HepG2 (cell line): ENCODE measurements around the gene CREB1. TPM values are rescaled to one million over a fixed set of nuclear protein-coding genes. Genes with fewer than 3 reads are reported as not detected.

ENCODE experiments used
- ATAD3A ChIP-seq: sonication (generic); formaldehyde crosslinking; IDR thresholded peaks from 2 replicates; pipeline ENCODE4 v1.4.0; 2020; ENCODE audit warnings: missing genetic modification reagents
- CBFB ChIP-seq: sonication (generic); formaldehyde crosslinking; IDR thresholded peaks from 2 replicates; pipeline ENCODE4 v1.4.0; 2020; ENCODE audit warnings: missing genetic modification reagents
- ELF3 ChIP-seq: IDR thresholded peaks from 2 replicates; pipeline ENCODE4 v1.6.1; 2016; ENCODE audit warnings: missing genetic modification reagents, missing compliant biosample characterization
- GPBP1L1 ChIP-seq: sonication (generic); formaldehyde crosslinking; IDR thresholded peaks from 2 replicates; pipeline ENCODE4 v1.5.0; 2020; ENCODE audit warnings: mild to moderate bottlenecking, missing genetic modification reagents
- HNF4G ChIP-seq, 2 experiments: sonication (generic) in 1 of 2; formaldehyde crosslinking in 1 of 2; IDR thresholded peaks; 2 replicates each; pipeline versions ENCODE4 v1.4.0 to v1.6.1; 2011 to 2020; ENCODE audit warnings: borderline replicate concordance in 2 of 2, low read depth in 2 of 2, mild to moderate bottlenecking in 2 of 2, low read length in 1 of 2, missing genetic modification reagents in 1 of 2, moderate library complexity in 1 of 2
- HOXA9 ChIP-seq: sonication (generic); formaldehyde crosslinking; IDR thresholded peaks from 2 replicates; pipeline ENCODE4 v1.8.1; 2022; ENCODE audit warnings: missing genetic modification reagents, mild to moderate bottlenecking, moderate library complexity, borderline replicate concordance
- ISL2 ChIP-seq: sonication (generic); formaldehyde crosslinking; IDR thresholded peaks from 2 replicates; pipeline ENCODE4 v1.5.0; 2020; ENCODE audit warnings: missing genetic modification reagents
- MBD4 ChIP-seq: IDR thresholded peaks from 2 replicates; pipeline ENCODE4 v1.6.1; 2012; ENCODE audit warnings: low read length, inconsistent platforms, borderline replicate concordance
- RARA ChIP-seq: IDR thresholded peaks from 2 replicates; pipeline ENCODE4 v1.6.1; 2016; ENCODE audit warnings: missing genetic modification reagents, missing compliant biosample characterization
- SP1 ChIP-seq, 2 experiments: fragments of 450-650 bp in 1 of 2; sonication (generic) in 1 of 2; formaldehyde crosslinking in 1 of 2; IDR thresholded peaks; 2 replicates each; pipeline versions ENCODE4 v1.4.0 to v1.6.1; 2016 to 2020; ENCODE audit warnings: missing genetic modification reagents in 1 of 2
- TRAFD1 ChIP-seq: sonication (generic); formaldehyde crosslinking; IDR thresholded peaks from 2 replicates; pipeline ENCODE4 v1.5.1; 2020; ENCODE audit warnings: missing genetic modification reagents, mild to moderate bottlenecking, borderline replicate concordance
- ZBTB21 ChIP-seq: sonication (generic); formaldehyde crosslinking; IDR thresholded peaks from 2 replicates; pipeline ENCODE4 v1.4.0; 2020; ENCODE audit warnings: missing genetic modification reagents
- ZMAT3 ChIP-seq: sonication (generic); formaldehyde crosslinking; conservative IDR thresholded peaks from 2 replicates; pipeline ENCODE4 v1.7.0; 2021; ENCODE audit warnings: missing genetic modification reagents
- ZMYM2 ChIP-seq: sonication (generic); formaldehyde crosslinking; IDR thresholded peaks from 2 replicates; pipeline ENCODE4 v1.8.0; 2022; ENCODE audit warnings: mild to moderate bottlenecking, missing genetic modification reagents
- ZNF263 ChIP-seq: sonication (generic); formaldehyde crosslinking; IDR thresholded peaks from 2 replicates; pipeline ENCODE4 v1.4.0; 2020; ENCODE audit warnings: missing genetic modification reagents
- ZNF567 ChIP-seq: sonication (generic); formaldehyde crosslinking; IDR thresholded peaks from 2 replicates; pipeline ENCODE4 v1.8.1; 2023; ENCODE audit warnings: mild to moderate bottlenecking, missing genetic modification reagents, borderline replicate concordance
- ZNF790 ChIP-seq: sonication (generic); formaldehyde crosslinking; IDR thresholded peaks from 2 replicates; pipeline ENCODE4 v1.8.0; 2022; ENCODE audit warnings: missing genetic modification reagents, mild to moderate bottlenecking, borderline replicate concordance
- polyA plus RNA-seq, 8 experiments: library from polyadenylated mRNA; depleted of rRNA in 3 of 8; stranded (reverse) in 7 of 8; unstranded in 1 of 8; fragments of >200 nt; fragmentation: Illumina TruSeq in 4 of 8; extraction: Trizol in 4 of 8; gene quantifications; 2 replicates each; pipeline versions ENCODE4 v1.2.1 to v1.2.3, GENCODE V29; 2011 to 2016; ENCODE audit warnings: low read depth in 4 of 8, missing spikeins in 1 of 8, mixed read lengths in 1 of 8; ENCODE audit not compliant: insufficient read depth in 1 of 8
- total RNA-seq, 5 experiments: library from RNA; depleted of rRNA; stranded (reverse); fragments of >200 nt; fragmentation: Illumina TruSeq; extraction: Trizol; gene quantifications; 2 replicates each; pipeline ENCODE4 v1.2.3, GENCODE V29; 2016; ENCODE audit warnings: low read depth in 1 of 5
- TF ChIP-seq, protein P1 (sequence below): sonication (generic); formaldehyde crosslinking; IDR thresholded peaks from 2 replicates; pipeline ENCODE4 v1.5.0; 2020; ENCODE audit warnings: missing genetic modification reagents, mild to moderate bottlenecking, borderline replicate concordance
- TF ChIP-seq, protein P2 (sequence below): sonication (generic); formaldehyde crosslinking; IDR thresholded peaks from 2 replicates; pipeline ENCODE4 v1.5.1; 2020; ENCODE audit warnings: missing genetic modification reagents, mild to moderate bottlenecking, borderline replicate concordance
- TF ChIP-seq, protein P3 (sequence below): sonication (generic); formaldehyde crosslinking; IDR thresholded peaks from 2 replicates; pipeline ENCODE4 v1.8.1; 2023; ENCODE audit warnings: mild to moderate bottlenecking, missing genetic modification reagents

The CREB1 gene
- total and polyA plus RNA-seq, 2 of the 13 experiments (the other 11 are each of a cell fraction or from before 2014, with no cell fraction given): 51.8 to 51.9 TPM

GRCh38 chr2:207530160-207531031 is 634 bp downstream of the CREB1 start (continued):
- no peak for TF ChIP-seq TRAFD1
- no peak for TF ChIP-seq ATAD3A
- TF ChIP-seq, protein P1, sequence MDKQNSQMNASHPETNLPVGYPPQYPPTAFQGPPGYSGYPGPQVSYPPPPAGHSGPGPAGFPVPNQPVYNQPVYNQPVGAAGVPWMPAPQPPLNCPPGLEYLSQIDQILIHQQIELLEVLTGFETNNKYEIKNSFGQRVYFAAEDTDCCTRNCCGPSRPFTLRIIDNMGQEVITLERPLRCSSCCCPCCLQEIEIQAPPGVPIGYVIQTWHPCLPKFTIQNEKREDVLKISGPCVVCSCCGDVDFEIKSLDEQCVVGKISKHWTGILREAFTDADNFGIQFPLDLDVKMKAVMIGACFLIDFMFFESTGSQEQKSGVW (CRISPR knock-in tag): peak; percentile 40; the same call in 1 of the 2 replicates
- no peak for TF ChIP-seq ZNF567
- no peak for TF ChIP-seq ZMYM2
- no peak for TF ChIP-seq GPBP1L1 (CRISPR knock-in tag)
- TF ChIP-seq HOXA9: no peak
- no peak for TF ChIP-seq HNF4G (IDR thresholded peaks at IDR 0.05; ENCODE audit: borderline replicate concordance, low read depth, low read length)
- no peak for TF ChIP-seq HNF4G (CRISPR knock-in tag; IDR thresholded peaks at IDR 0.05; ENCODE audit: borderline replicate concordance, low read depth)
- TF ChIP-seq SP1 (IDR thresholded peaks at IDR 0.05): no peak
- TF ChIP-seq SP1 (CRISPR knock-in tag; IDR thresholded peaks at IDR 0.05): no peak
- TF ChIP-seq ZMAT3: no peak
- TF ChIP-seq MBD4: no peak
- TF ChIP-seq ZBTB21 (CRISPR knock-in tag): no peak
- no peak for TF ChIP-seq CBFB (CRISPR knock-in tag)
- TF ChIP-seq ISL2 (CRISPR knock-in tag): peak; percentile 10; the same call in 1 of the 2 replicates
- no peak for TF ChIP-seq RARA (CRISPR knock-in tag)
- 0 out of 2 replicates have a peak, but pooled peaks have one; percentile 13 for TF ChIP-seq ZNF263 (CRISPR knock-in tag)
- TF ChIP-seq, protein P2, sequence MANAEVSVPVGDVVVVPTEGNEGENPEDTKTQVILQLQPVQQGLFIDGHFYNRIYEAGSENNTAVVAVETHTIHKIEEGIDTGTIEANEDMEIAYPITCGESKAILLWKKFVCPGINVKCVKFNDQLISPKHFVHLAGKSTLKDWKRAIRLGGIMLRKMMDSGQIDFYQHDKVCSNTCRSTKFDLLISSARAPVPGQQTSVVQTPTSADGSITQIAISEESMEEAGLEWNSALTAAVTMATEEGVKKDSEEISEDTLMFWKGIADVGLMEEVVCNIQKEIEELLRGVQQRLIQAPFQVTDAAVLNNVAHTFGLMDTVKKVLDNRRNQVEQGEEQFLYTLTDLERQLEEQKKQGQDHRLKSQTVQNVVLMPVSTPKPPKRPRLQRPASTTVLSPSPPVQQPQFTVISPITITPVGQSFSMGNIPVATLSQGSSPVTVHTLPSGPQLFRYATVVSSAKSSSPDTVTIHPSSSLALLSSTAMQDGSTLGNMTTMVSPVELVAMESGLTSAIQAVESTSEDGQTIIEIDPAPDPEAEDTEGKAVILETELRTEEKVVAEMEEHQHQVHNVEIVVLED (CRISPR knock-in tag): no peak
- 0 out of 2 replicates have a peak, but pooled peaks have one; percentile 30 for TF ChIP-seq ZNF790 (CRISPR knock-in tag)
- peak; percentile 25; the same call in 1 of the 2 replicates for TF ChIP-seq ELF3 (CRISPR knock-in tag)
- TF ChIP-seq, protein P3, sequence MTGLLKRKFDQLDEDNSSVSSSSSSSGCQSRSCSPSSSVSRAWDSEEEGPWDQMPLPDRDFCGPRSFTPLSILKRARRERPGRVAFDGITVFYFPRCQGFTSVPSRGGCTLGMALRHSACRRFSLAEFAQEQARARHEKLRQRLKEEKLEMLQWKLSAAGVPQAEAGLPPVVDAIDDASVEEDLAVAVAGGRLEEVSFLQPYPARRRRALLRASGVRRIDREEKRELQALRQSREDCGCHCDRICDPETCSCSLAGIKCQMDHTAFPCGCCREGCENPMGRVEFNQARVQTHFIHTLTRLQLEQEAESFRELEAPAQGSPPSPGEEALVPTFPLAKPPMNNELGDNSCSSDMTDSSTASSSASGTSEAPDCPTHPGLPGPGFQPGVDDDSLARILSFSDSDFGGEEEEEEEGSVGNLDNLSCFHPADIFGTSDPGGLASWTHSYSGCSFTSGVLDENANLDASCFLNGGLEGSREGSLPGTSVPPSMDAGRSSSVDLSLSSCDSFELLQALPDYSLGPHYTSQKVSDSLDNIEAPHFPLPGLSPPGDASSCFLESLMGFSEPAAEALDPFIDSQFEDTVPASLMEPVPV: 0 out of 2 replicates have a peak, but pooled peaks have one; percentile 4
